GM10266 (cell line): ENCODE measurements around the gene ERC2.

Experiments
- DNase-seq: peaks from one replicate; pipeline ENCODE4 v3.0.0; 2012; ENCODE audit errors: extremely low spot score
- CTCF ChIP-seq: IDR thresholded peaks from 2 replicates; pipeline ENCODE4 v1.5.1; 2012; ENCODE audit warnings: mild to moderate bottlenecking, low read depth; ENCODE audit not compliant: control insufficient read depth, insufficient read depth; ENCODE audit errors: missing control alignments

The ERC2 gene

DNA sequence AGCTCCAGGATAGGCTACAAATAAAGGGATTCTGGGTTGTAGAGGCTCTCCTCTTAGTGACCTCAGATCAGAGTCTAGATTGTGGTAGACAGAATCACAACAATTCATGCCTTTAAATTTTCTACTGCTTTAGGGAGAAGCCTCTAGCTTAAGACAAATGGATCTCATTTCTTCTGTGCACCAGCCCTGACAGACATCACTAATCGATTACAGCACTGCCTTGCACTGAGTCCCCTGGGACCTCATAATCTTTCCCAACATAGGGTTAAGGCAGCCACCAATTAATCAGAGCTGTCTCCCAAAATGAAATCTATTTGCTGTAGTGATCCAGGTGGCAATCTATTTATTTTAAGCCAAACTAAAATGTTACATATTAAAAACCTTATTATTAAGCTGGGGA lies 544.6 kb downstream of the ERC2 start:
- no peak for TF ChIP-seq CTCF
- no peak for DNase-seq

DNA sequence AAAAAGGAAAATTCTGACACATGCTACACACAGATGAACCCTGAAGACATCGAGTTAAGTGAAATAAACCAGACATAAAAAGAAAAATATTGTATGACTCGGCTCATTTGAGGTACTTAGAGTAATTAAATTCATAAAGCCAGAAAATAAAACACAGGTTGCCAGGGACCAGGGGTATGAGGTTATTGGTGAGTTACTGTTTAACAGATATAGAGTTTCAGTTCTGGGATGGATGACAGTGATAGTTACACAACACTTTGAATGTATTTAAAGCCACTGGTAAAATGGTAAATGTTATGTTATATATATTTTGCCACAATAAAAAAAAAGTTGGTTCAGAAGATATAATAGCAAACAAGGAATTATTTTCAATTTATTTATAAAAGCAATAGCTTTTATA lies 545.1 kb downstream of the ERC2 start:
- TF ChIP-seq CTCF = no peak
- no peak for DNase-seq

- no peak for DNase-seq
- no peak for TF ChIP-seq CTCF
Observed at GRCh38 chr3:55912880-55913279, 555.4 kb downstream of the ERC2 start.

- DNase-seq = no peak
- no peak for TF ChIP-seq CTCF
Observed at GRCh38 chr3:55911266-55911665, 557.0 kb downstream of the ERC2 start.

DNA sequence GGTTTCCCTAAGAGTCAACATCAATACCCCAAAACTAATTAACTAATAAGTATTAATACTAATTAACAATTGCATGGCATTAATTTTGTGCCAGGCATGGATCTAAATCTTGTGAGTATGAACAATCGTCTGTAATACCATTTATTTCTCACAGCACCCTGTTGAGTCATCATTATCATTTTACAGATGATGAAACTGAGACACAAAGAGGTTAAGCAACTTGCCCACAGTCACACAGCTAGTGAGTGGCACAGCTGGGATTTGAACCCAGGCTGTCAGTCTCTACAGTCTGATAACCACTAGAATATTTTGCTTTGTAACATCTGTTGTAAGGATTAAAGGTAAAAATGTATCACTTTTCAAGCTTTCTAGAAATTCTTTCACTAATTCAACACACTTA lies 557.7 kb downstream of the ERC2 start:
- no peak for TF ChIP-seq CTCF
- no peak for DNase-seq

DNA sequence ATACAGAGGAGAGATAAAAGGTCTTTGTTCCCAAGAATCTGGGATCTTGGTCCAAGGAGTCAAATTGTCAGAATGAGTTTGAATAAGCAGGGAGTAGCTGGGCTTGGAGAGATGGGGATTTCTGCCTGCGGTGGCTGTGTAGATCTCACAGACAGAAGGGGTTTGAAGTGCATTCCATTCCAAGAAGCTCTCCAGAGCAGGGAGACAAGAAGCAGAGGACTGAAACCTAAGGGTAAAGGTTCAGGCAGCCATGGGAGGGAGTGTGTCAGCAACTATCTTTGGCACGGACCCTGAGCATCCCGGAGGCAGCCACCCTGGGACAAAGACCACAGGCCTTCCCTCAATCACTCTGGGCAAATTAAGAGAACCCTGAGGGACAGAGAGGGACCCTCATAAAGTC lies 558.9 kb downstream of the ERC2 start:
- no peak for TF ChIP-seq CTCF
- no peak for DNase-seq

DNA sequence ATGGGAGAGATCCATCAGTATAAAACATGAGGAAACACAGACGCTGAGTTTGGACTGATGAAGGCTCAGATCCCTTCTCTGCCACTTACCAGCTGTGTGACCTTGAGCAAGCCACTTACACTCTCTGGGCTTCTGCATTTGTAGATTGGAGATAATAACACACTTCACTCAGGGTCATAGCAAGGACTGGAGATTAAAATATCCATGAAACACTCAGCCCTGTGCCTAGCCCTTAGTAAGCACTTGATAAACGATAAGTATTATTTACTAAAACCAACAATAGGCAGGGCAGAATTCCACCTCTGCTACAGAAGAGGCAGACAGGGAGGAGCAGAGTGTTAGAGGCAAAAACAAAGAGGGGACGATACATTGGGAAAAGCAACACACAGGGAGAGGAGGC lies 560.7 kb downstream of the ERC2 start:
- no peak for TF ChIP-seq CTCF
- DNase-seq = no peak
